ENCODE data around the gene NRXN3.

GRCh38 chr14:78534141-78534540 lies 364.0 kb downstream of the NRXN3 start:
- TF ChIP-seq CTCF (IDR thresholded peaks at IDR 0.05) (no peak), POLR2A (IDR thresholded peaks at IDR 0.05) (no peak)

All from heart left ventricle (tissue), 13 donors.